Kidney epithelial cell (primary cell): Measurements from ENCODE around the gene SIRT6. TPM values are rescaled to one million over a fixed set of nuclear protein-coding genes. Genes with fewer than 3 reads are reported as not detected.

Experiments used
- DNase-seq: peaks from one replicate; pipeline ENCODE4 v3.0.0-alpha.2; 2010; ENCODE audit warnings: low read depth
- H3K27me3 ChIP-seq: 2 replicates; pipeline ENCODE4 v1.6.0; 2011; ENCODE audit warnings: low read length; ENCODE audit not compliant: control insufficient read depth, insufficient read depth
- H3K36me3 ChIP-seq: 2 replicates; pipeline ENCODE4 v1.5.1; 2011; ENCODE audit warnings: low read length; ENCODE audit not compliant: control insufficient read depth, insufficient read depth
- H3K4me3 ChIP-seq: 2 replicates; pipeline ENCODE4 v1.5.1; 2011; ENCODE audit warnings: low read depth, mild to moderate bottlenecking, control low read depth, low read length
- total RNA-seq: library from RNA; depleted of rRNA; stranded (reverse); fragments of >200 nt; gene quantifications from 2 replicates; pipeline ENCODE4 v1.2.3, GENCODE V29; 2015
- TF ChIP-seq, protein P1 (sequence below): IDR thresholded peaks from 2 replicates; pipeline ENCODE4 v1.5.1; 2011; ENCODE audit warnings: mild to moderate bottlenecking, moderate library complexity, low read length, control low read depth, inconsistent platforms; ENCODE audit not compliant: insufficient read depth, poor library complexity, severe bottlenecking

Gene SIRT6
- total RNA-seq, 1 donor from 2014 or later: 59.2 TPM

DNA sequence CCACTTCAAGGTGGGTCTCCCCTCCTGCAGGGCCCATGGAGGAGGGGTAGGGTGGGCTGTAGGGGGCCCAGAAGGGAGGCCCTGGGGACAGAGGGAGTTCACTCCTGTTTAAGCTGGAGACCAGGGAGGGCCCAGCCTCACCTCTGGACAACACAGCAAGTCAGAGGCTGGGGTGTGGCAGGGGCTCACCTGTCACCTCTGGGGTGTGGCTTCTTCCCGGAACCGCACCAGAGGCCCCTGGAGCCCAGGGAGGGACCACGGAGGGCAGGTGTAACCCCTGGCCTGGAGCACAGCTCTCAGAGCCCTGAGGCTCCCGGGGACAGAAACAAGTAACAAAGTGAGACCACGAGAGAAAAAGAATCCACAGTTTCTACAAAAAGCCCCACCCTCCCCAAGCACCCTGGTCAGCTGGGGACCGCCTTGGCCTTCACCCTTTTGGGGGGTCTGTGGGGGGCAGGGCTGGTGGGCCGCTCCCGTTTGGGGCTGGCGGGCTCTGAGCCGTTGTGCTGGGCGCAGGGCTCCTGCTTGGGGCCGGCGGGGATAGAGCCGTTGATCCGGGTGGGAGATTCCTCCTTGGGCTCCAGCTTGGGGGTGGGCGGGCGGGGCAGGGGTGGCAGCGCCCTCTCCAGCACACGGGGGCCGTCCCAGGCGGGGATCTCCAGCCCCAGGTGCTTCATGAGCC is 8.0 kb downstream of the SIRT6 start:
- peaks cover 23% of the 10 kb centered on the region for H3K27me3 ChIP-seq
- DNase-seq: no peak
- H3K4me3 ChIP-seq: no peak overlapping the region
- TF ChIP-seq, protein P1, sequence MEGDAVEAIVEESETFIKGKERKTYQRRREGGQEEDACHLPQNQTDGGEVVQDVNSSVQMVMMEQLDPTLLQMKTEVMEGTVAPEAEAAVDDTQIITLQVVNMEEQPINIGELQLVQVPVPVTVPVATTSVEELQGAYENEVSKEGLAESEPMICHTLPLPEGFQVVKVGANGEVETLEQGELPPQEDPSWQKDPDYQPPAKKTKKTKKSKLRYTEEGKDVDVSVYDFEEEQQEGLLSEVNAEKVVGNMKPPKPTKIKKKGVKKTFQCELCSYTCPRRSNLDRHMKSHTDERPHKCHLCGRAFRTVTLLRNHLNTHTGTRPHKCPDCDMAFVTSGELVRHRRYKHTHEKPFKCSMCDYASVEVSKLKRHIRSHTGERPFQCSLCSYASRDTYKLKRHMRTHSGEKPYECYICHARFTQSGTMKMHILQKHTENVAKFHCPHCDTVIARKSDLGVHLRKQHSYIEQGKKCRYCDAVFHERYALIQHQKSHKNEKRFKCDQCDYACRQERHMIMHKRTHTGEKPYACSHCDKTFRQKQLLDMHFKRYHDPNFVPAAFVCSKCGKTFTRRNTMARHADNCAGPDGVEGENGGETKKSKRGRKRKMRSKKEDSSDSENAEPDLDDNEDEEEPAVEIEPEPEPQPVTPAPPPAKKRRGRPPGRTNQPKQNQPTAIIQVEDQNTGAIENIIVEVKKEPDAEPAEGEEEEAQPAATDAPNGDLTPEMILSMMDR: no peak
- H3K36me3 ChIP-seq: peaks cover 1% of the 10 kb centered on the region

DNA sequence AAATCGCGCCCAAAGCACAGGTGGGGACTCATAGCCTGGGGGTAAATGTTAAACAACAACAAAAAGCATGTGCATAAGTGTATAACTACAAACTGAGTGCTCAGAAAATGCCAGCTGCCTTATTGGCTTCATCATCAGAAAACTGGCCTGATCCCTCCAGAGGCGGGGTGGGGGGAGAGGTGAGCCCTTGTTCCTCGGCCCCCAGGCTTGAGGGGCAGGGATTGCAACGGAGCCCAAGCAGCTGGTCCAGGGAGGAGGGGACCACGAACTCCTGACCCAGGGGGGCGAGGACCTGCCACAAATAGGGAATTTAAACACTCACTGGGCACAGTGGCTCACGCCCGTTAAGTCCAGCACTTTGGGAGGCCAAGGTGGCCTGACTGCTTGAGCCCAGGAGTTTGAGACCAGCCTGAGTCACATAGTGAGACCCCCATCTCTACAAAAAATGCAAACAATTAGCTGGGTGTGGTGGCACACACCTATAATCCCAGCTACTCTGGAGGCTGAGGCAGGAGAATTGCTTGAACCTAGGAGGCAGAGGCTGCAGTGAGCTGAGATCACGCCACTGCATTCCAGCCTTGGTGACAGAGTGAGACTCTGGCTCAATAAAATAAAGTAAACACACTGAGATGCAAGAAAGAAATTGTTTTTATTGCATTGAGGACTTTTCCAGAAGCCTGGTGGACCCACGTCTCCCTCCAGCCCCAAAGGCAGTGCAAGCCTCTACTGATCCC is 8.7 kb downstream of the SIRT6 start:
- no peak overlapping the region for H3K4me3 ChIP-seq
- peaks cover 23% of the 10 kb centered on the region for H3K27me3 ChIP-seq
- H3K36me3 ChIP-seq: peaks cover 1% of the 10 kb centered on the region
- TF ChIP-seq, protein P1: no peak
- no peak for DNase-seq

DNA sequence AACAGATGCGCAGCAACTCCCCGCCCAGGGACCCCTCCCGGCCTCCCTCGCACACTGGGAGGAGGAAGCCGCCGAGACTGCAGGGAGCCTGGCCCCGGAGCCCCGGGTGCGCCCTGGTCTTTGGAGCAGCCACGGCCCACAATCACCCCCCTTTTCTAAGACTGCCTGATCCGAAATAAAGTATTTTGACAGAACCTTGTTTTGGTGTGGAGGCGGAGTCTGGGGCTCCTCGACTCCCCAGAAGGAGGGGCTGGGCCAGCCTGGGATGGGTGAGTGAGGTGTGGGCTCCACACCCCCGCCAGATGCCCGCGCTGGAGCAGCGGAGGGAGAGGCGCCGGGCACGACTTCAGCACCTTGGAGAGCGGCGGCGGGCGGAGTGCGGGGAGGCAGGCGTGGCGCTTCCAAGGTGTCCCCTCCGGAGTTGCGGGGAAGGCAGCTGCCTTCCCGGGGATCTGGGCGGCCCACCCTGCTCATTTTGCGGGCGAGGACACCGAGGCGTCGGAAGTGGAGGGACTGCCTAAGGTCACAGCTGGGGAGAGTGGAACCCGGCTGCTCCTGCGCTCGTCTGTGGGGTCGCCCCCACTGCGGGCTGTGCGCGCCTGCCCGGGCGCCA is 9.4 kb downstream of the SIRT6 start:
- DNase-seq: no peak
- Histone ChIP-seq H3K36me3 (peaks cover 1% of the 10 kb centered on the region), H3K27me3 (peaks cover 23% of the 10 kb centered on the region), H3K4me3 (no peak overlapping the region)
- TF ChIP-seq, protein P1: no peak

DNA sequence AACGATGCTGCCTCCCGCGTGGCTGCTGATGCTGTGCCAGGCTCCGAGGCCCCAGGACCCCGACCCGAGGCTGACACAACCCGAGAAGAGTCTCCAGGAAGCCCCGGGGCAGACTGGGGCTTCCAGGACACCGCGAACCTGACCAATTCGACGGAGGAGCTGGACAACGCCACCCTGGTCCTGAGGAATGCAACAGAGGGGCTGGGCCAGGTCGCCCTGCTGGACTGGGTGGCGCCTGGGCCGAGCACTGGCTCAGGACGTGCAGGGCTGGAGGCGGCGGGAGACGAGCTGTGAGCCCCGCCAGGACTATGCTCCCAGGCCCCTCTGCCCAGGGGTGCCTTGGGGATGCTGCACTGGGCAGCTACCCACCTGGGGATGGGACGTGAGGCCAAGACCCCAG is 10.7 kb downstream of the SIRT6 start:
- Histone ChIP-seq H3K36me3 (peaks cover 1% of the 10 kb centered on the region), H3K27me3 (peaks cover 23% of the 10 kb centered on the region), H3K4me3 (no peak overlapping the region)
- no peak for DNase-seq
- TF ChIP-seq, protein P1: no peak

DNA sequence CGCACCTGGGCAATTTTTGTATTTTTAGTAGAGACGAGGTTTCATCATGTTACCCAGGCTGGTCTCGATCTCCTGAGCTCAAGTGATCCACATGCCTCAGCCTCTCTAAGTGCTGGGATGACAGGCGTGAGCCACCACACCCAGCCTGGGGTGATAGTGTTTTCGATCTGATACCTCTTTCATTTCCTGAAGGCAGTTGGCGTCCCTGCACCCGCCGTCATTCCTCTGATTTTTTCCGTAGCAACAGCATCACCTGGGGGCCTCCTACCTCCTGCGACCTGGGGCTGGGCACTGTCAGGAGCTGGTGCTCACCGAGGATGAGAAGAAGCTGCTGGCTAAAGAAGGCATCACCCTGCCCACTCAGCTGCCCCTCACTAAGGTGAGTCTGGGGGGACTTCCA is 18.1 kb downstream of the SIRT6 start:
- TF ChIP-seq, protein P1: no peak
- H3K27me3 ChIP-seq: peaks cover 4% of the 10 kb centered on the region
- H3K4me3 ChIP-seq: no peak overlapping the region
- no peaks in the 10 kb centered on the region for H3K36me3 ChIP-seq
- no peak for DNase-seq
